Uterus (tissue), 4 donors: ENCODE measurements around the gene SLC17A8. TPM values are rescaled to one million over a fixed set of nuclear protein-coding genes. Genes with fewer than 3 reads are reported as not detected.

Experiments used
- DNase-seq, 2 donors: peaks; one replicate each; pipeline ENCODE4 v3.0.0-alpha.2; 2019 to 2020
- H3K27ac ChIP-seq, 2 donors: fragments of 200-600 bp; sonication (generic); 1 replicate in 1 of 2; 2 replicates in 1 of 2; pipeline ENCODE4 v1.5.1; 2016 to 2018
- H3K27me3 ChIP-seq, 2 donors: fragments of 200-600 bp; sonication (generic); one replicate each; pipeline ENCODE4 v1.5.1; 2018 to 2019; ENCODE audit warnings: control low read depth in 1 of 2
- H3K36me3 ChIP-seq, 2 donors: fragments of 200-600 bp; sonication (generic); one replicate each; pipeline ENCODE4 v1.5.1; 2019; ENCODE audit warnings: control low read depth in 1 of 2
- H3K4me1 ChIP-seq, 2 donors: fragments of 200-600 bp; sonication (generic); one replicate each; pipeline ENCODE4 v1.5.1; 2018 to 2019; ENCODE audit warnings: control low read depth in 1 of 2
- H3K4me3 ChIP-seq, 2 donors: fragments of 200-600 bp; sonication (generic); 1 replicate in 1 of 2; 2 replicates in 1 of 2; pipeline ENCODE4 v1.5.1; 2018 to 2019; ENCODE audit warnings: mild to moderate bottlenecking in 1 of 2
- H3K9me3 ChIP-seq, 2 donors: fragments of 200-600 bp; sonication (generic); one replicate each; pipeline ENCODE4 v1.5.1; 2019; ENCODE audit warnings: control low read depth in 1 of 2
- POLR2A ChIP-seq, 2 donors: fragments of 450-650 bp; IDR thresholded peaks; one replicate each; pipeline ENCODE4 v1.6.1; 2016; ENCODE audit warnings: antibody characterized with exemption in 2 of 2, mild to moderate bottlenecking in 1 of 2, moderate library complexity in 1 of 2
- intact Hi-C: fragments of 100-400 bp; cut with DNase I; formaldehyde crosslinking; loops from one replicate; pipeline ENCODE4 v1.15.1; 2023; ENCODE audit warnings: low total_unique reads
- total RNA-seq, 4 donors: library from RNA; depleted of rRNA in 3 of 4; stranded (reverse); fragments of >200 nt in 3 of 4; gene quantifications; one replicate each; pipeline versions ENCODE4 v1.1.0 to v1.2.4, GENCODE V29; 2014 to 2023
- TF ChIP-seq, protein P1 (sequence below), 4 experiments: fragments of 200-600 bp in 2 of 4; fragments of 450-650 bp in 2 of 4; sonication (generic) in 2 of 4; IDR thresholded peaks; one replicate each; pipeline ENCODE4 v1.5.1; 2016 to 2019; ENCODE audit warnings: antibody characterized with exemption in 4 of 4, mild to moderate bottlenecking in 2 of 4, moderate library complexity in 1 of 4
- donor health status: DM: yes; HTN: yes; CAD: no.

The SLC17A8 gene
- total RNA-seq, 4 donors from 2014 or later = 1.1 TPM; not detected in 3

DNA sequence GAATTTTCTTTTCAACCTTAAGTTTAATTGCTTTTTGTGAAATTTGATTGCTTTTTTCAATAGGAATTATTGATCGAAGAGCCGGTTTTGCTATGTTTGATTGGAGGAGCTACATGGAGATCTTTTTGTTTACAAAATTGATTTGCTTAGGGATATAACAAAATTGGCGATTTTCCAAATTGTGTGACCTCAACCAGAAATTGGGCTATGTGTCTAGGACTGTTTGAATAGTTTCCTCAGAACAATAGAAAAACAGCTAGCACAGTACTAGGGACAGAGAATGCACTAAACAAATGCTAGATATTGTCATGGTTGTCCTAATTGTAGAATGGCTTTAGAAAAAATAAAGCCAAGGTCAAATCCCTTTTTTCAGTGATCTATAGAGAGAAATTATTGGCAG is 2.4 kb downstream of the SLC17A8 start:
- TF ChIP-seq POLR2A (IDR thresholded peaks at IDR 0.05) = no peak
- H3K36me3 ChIP-seq = peaks cover 0 to 2% of the 10 kb centered on the region in 2 donors
- no peaks in the 10 kb centered on the region for H3K4me1 ChIP-seq
- H3K4me3 ChIP-seq = no peak overlapping the region
- intact Hi-C loops = no loop called here
- no peaks in the 10 kb centered on the region for H3K9me3 ChIP-seq
- H3K27ac ChIP-seq = no peak overlapping the region
- no peak for DNase-seq
- H3K27me3 ChIP-seq = no peaks in the 10 kb centered on the region

GRCh38 chr12:100359822-100360221 is 2.9 kb downstream of the SLC17A8 start:
- H3K27ac ChIP-seq = no peak overlapping the region
- H3K27me3 ChIP-seq = no peaks in the 10 kb centered on the region
- H3K4me1 ChIP-seq = no peaks in the 10 kb centered on the region
- H3K4me3 ChIP-seq = no peak overlapping the region
- DNase-seq = no peak
- intact Hi-C loops = no loop called here
- H3K9me3 ChIP-seq = no peaks in the 10 kb centered on the region
- no peak for TF ChIP-seq POLR2A (IDR thresholded peaks at IDR 0.05)
- TF ChIP-seq, protein P1, sequence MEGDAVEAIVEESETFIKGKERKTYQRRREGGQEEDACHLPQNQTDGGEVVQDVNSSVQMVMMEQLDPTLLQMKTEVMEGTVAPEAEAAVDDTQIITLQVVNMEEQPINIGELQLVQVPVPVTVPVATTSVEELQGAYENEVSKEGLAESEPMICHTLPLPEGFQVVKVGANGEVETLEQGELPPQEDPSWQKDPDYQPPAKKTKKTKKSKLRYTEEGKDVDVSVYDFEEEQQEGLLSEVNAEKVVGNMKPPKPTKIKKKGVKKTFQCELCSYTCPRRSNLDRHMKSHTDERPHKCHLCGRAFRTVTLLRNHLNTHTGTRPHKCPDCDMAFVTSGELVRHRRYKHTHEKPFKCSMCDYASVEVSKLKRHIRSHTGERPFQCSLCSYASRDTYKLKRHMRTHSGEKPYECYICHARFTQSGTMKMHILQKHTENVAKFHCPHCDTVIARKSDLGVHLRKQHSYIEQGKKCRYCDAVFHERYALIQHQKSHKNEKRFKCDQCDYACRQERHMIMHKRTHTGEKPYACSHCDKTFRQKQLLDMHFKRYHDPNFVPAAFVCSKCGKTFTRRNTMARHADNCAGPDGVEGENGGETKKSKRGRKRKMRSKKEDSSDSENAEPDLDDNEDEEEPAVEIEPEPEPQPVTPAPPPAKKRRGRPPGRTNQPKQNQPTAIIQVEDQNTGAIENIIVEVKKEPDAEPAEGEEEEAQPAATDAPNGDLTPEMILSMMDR (IDR thresholded peaks at IDR 0.05) = no peak
- H3K36me3 ChIP-seq = peaks cover 0 to 2% of the 10 kb centered on the region in 2 donors

DNA sequence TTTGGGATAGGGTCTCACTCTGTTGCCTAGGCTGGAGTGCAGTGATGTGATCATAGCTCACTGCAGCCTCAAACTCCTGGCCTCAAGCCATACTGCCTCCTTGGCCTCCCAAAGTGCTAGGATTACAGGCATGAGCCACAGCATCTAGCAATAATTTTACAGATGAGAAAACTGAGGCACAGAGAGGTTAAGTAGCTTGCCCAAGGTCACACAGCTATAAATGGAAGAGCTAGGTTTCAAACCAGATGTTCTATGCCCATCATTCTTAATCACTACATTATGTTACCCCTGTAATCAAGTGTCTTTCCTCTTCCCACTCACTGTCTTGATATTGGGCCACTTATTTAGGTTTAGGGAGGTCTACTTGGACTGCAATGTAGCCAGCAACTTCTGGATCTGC is 3.6 kb downstream of the SLC17A8 start:
- Histone ChIP-seq H3K4me1 (no peaks in the 10 kb centered on the region), H3K27ac (no peak overlapping the region), H3K9me3 (no peaks in the 10 kb centered on the region), H3K27me3 (no peaks in the 10 kb centered on the region), H3K4me3 (no peak overlapping the region), H3K36me3 (peaks cover 0 to 2% of the 10 kb centered on the region in 2 donors)
- no peak for DNase-seq
- intact Hi-C loops = no loop called here
- TF ChIP-seq POLR2A (IDR thresholded peaks at IDR 0.05) = no peak
- TF ChIP-seq, protein P1 (IDR thresholded peaks at IDR 0.05) = no peak

- no peaks in the 10 kb centered on the region for H3K36me3 ChIP-seq
- DNase-seq = no peak
- H3K4me3 ChIP-seq = no peak overlapping the region
- intact Hi-C loops = no loop called here
- H3K27me3 ChIP-seq = no peaks in the 10 kb centered on the region
- no peaks in the 10 kb centered on the region for H3K9me3 ChIP-seq
- H3K27ac ChIP-seq = no peak overlapping the region
- TF ChIP-seq, protein P1 (IDR thresholded peaks at IDR 0.05) = no peak
- TF ChIP-seq POLR2A (IDR thresholded peaks at IDR 0.05) = no peak
- H3K4me1 ChIP-seq = no peaks in the 10 kb centered on the region
These were observed 7.5 kb downstream of the SLC17A8 start for GRCh38 chr12:100364324-100364723.

GRCh38 chr12:100365411-100365810 is 8.5 kb downstream of the SLC17A8 start:
- intact Hi-C loops = no loop called here

More at GRCh38 chr12:100365411-100365810, 8.5 kb downstream of the SLC17A8 start:
- Histone ChIP-seq H3K4me3 (no peak overlapping the region), H3K27ac (peak overlapping the region in 1 of 2 donors; percentile 21), H3K4me1 (no peaks in the 10 kb centered on the region), H3K27me3 (no peaks in the 10 kb centered on the region), H3K9me3 (no peaks in the 10 kb centered on the region), H3K36me3 (no peaks in the 10 kb centered on the region)
- TF ChIP-seq, protein P1 (IDR thresholded peaks at IDR 0.05) = no peak
- no peak for TF ChIP-seq POLR2A (IDR thresholded peaks at IDR 0.05)
- no peak for DNase-seq
